Myocyte (in vitro differentiated cells): ENCODE results near the gene NUTF2. TPM values are rescaled to one million over a fixed set of nuclear protein-coding genes. Genes with fewer than 3 reads are reported as not detected.
A peak's percentile ranks its signal among the peaks of the same experiment; 100 is the strongest.
"Not testable (repeated sequence)": the region's sequence is repeated elsewhere in the genome, so short reads cannot be mapped to it uniquely, and the experiment has no call there.

Experiments
- DNase-seq: peaks from one replicate; pipeline ENCODE4 v3.0.0-alpha.2; 2012; ENCODE audit warnings: low read depth
- total RNA-seq: library from RNA; depleted of rRNA; stranded (reverse); fragments of >200 nt; gene quantifications from 2 replicates; pipeline ENCODE4 v1.2.3, GENCODE V29; 2014

The NUTF2 gene
- total RNA-seq, 1 donor from 2014 or later, result 182 TPM

GRCh38 chr16:67883146-67883871 is 36.6 kb downstream of the NUTF2 start:
- DNase-seq, result no peak

GRCh38 chr16:67883872-67884261 is 37.1 kb downstream of the NUTF2 start:
- no peak for DNase-seq

DNA sequence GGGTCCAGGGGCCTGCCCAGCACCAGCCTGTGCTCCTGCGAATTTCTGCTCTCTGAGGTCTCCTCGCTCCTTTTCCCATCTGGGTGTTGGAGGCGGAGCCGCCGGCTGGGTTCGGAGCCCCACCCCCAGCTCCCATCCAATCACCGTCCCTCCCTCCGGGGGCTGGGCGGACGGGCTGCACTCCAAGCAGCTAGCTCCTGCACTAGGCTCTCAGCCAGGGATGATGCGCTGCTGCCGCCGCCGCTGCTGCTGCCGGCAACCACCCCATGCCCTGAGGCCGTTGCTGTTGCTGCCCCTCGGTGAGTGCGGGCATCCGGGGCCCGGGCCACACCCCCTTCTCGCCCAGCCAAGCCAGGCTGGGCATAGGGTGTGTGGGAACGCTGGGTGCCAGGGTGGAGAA is 38.0 kb downstream of the NUTF2 start, which contains the start of gene NRN1L:
NRN1L (plus strand) TSS at position 202 of the 400 bp plus-strand sequence; CDS start at position 221, 19 bp downstream.
- no peak for DNase-seq

DNA sequence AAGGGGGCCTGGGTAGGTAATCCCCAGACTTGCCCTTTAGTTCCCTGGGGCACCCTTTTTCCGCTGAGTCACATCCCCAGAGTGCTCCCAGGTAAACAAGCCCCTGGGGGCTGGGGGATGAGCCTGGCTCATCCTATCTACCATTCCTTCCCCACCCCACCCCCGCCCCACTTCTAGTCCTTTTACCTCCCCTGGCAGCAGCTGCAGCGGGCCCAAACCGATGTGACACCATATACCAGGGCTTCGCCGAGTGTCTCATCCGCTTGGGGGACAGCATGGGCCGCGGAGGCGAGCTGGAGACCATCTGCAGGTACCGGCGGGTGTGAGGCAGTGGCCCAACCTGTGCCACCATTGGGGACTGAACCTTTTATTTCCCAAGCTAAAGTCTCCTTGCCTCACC is 38.8 kb downstream of the NUTF2 start:
- no peak for DNase-seq

- no peak for DNase-seq
These were observed 39.2 kb downstream of the NUTF2 start for GRCh38 chr16:67885976-67886375.

GRCh38 chr16:67886387-67886786 is 39.7 kb downstream of the NUTF2 start:
- no peak for DNase-seq

DNA sequence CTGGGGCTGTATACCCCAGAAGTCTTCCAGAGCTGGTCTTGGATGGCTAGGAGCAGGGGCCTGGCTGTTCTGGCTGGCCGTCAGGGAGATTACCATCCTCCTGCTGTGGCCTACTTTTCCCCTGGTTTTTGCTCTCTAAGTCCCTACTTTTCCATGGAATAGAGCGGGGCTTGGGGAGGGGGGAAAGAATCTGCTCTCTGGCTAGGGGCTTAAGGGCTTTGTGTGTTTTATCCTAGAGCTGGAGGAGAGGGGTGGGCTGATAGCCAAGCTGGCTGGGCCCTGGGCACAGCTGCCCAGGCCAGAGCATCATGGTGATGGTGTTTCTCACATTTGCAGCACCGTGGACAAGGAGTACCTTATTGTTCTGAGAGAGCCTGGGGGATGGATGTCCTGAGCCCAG is 41.6 kb downstream of the NUTF2 start:
- no peak for DNase-seq

- DNase-seq, result no peak
These were observed 45.6 kb downstream of the NUTF2 start for GRCh38 chr16:67892375-67892774.

DNA sequence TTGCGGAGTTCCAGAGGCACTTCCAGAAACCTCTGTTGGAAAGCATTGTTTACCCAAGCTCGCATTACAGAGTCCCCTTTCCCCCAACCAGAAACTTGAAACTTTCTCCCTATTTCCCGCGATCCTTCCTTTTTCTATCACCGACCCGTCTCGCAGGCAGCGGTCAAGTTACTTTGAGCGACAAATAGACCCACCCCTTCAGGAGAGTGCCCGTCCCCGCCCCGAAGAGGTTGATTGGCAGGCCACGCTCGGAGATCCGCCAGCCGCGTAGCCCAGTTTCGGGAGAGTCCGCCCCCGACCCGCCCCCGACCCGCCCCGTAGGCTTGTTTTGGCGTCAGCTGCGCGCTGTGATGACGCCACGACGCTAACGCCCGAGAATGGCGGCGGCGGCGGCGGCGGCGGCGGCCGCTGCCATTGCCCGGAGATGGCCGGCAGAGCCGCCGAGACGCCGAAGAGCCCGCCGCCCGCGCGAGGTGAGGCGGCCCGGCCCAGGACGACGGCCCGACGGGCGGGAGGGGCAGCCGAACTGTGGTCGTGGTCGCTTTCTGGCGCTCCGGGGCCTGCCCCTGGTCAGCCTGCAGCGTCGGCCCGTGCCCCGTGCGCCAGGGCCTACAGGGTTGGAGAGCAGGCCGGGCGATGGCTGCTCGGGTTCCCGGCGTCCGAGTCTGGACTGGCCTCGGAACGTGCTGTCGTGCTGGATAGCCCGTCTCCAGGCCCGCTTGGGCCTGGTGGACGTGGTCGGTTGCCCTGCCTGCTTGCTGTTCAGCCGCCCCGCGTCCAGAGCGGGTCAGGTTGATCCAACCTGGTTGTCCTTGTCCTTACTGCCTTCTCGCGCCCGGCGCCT is 46.4 kb downstream of the NUTF2 start, which contains the start of gene PSKH1:
PSKH1 (plus strand) TSS at position 356 of the 844 bp plus-strand sequence. CDS start 15,496 bp downstream, outside the sequence.
- DNase-seq, result peak; percentile 96

GRCh38 chr16:67893743-67894399 is 47.1 kb downstream of the NUTF2 start:
- DNase-seq, result no peak

- DNase-seq, result no peak
These were observed 50.5 kb downstream of the NUTF2 start for GRCh38 chr16:67897231-67897630.

DNA sequence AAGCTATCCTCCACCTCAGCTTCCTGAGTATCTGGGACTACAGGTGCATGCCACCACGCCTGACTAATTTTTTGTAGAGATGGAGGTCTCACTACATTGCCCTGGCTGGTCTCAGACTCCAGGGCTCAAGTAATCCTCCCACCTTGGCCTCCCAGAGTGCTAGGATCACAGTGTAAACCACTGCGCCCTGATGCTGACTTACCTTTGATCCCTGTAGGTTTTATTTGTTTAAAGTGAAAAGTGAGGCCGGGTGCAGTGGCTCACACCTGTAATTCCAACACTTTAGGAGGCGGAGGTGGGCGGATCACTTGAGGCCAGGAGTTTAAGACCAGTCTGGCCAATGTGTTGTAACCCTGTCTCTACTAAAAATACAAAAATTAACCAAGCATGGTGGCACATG is 55.0 kb downstream of the NUTF2 start:
- DNase-seq, result no peak

GRCh38 chr16:67902831-67903230 is 56.1 kb downstream of the NUTF2 start:
- peak; percentile 46 for DNase-seq

DNA sequence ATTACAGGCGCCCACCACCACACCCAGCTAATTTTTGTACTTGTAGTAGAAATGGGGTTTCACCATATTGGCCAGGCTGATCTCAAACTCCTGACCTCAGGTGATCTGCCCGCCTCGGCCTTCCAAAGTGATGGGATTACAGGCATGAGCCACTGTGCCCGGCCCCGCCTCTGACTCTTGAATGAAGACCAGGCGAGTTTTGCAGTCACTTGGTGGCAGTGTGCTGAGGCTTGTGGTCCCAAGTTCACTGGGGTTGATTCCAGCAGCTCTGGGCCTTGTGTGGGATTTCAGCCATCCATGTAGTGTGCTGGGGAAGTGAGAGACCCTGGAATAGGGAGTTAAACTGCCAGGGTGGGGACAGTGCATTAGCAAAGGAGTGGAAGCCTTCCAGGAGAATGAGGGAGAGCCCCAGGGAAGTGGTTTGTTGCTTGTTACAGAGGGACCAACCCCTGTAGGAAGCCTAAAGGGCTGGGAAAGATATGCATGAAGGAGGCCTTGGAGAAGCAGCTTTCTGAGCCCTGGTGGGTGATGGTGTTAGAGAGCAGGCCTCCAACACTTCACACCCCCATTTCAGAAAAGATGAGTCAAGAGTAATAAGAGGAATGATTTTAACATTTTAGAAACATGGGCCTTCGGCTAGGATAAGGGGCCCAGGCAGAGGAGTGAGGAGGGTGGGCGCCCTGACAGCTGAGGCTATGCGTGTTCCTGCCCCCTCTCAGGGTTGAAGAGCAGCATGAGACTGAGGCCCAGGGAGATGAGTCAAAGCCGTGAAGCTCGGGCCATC is 60.9 kb downstream of the NUTF2 start:
- no peak for DNase-seq

DNA sequence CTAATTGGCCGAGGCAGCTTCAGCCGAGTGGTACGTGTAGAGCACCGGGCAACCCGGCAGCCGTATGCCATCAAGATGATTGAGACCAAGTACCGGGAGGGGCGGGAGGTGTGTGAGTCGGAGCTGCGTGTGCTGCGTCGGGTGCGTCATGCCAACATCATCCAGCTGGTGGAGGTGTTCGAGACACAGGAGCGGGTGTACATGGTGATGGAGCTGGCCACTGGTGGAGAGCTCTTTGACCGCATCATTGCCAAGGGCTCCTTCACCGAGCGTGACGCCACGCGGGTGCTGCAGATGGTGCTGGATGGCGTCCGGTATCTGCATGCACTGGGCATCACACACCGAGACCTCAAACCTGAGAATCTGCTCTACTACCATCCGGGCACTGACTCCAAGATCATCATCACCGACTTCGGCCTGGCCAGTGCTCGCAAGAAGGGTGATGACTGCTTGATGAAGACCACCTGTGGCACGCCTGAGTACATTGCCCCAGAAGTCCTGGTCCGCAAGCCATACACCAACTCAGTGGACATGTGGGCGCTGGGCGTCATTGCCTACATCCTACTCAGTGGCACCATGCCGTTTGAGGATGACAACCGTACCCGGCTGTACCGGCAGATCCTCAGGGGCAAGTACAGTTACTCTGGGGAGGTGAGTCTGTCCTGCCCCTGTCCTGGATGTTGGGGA is 62.5 kb downstream of the NUTF2 start:
- DNase-seq, result no peak

DNA sequence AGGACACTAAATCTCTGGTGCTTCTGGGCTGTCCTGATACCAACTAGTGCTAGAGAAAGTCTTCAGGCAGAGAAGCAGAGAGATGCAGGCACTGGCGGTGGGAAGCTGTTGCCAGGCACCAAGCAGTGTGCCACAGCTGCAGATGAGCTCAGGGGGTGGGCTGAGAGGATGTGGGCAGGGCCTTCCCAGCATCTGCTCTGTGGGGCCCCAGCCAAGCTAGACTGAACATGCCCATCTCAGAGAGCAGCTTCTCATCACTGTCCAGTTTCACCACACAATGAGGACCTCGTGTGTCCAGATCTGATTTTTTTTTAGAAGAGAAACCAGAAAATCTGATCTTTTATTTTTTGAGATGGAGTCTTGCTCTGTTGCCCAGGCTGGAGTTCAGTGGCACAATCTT is 63.4 kb downstream of the NUTF2 start:
- peak; percentile 89 for DNase-seq

GRCh38 chr16:67914758-67915495 is 68.2 kb downstream of the NUTF2 start:
- no peak for DNase-seq

DNA sequence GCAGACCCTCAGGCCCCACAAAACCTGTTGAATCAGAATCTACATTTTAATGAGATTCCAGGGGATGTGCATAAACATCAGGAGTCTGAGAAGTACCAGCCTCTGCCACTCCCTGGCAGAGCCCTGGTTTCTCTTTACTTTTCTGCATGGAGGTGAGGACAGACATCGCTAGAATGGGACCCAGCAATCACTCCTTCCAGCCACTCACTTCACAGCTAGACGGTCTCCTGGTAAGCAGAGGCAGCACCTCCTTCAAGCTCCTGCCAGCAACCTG is 68.7 kb downstream of the NUTF2 start:
- DNase-seq, result not testable (repeated sequence)

- no peak for DNase-seq
These were observed 69.3 kb downstream of the NUTF2 start for GRCh38 chr16:67915831-67916723.
